HG03439 (cell line): ENCODE measurements around the gene MYLK.

Experiments used
- ATAC-seq: cut with Tn5 transposase; IDR thresholded peaks from one replicate; pipeline ENCODE4 v1.9.1; 2021; ENCODE audit warnings: mild to moderate bottlenecking, moderate library complexity; ENCODE audit not compliant: unreplicated experiment

The MYLK gene

DNA sequence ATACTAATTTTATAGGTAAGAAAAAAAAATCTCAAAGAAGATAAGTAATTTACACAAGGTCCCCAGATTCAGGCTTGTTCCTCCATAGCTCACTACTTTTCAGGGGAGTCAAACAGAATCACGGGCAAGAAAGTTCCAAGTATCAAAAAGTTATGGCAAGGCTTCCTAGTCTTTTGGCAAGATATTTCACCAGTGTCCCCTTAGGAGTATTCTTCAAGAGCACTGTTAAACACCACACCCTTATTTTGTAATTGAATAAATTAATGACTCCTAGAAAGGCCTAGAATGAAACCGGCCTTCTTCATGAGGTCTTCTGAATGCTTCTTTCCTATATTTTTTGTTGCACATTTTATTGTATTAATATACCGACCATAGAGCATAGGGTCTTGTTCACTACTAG lies 109.7 kb downstream of the MYLK start:
- no peak for ATAC-seq

DNA sequence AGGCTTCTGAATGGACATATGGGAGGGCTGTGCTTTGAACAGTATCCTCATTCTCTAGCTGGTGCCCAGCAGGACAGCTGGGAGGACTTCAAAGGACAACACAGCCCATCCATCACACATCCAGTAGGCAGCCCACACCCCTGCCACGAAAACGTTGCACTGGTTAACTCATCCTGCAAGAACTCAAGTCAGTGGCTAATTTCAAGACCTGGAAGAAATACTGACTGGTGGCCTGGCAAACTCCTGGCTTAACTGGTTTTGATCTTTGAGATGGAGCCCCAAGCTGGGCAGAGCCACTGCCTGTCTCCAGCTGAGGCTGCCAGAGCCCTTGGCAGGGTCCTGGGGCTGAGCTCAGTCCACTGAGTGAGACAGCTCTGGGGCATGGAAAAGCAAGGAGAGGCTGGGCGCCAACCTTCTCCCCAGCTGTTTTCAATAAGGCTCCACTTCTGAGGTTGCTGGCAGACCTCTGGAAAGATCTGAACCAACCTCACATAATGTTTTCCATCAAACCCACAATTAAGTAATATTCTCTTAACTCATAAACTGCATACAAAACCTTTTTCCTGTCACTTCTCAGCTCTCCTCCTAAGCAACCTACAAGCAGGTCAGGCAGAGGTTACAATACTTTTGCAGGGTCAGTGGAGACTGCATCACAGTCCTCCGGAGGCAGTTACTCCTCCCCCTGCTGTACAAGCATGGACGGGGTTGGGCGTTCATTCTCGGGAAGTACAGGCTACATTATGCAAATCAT lies 110.3 kb downstream of the MYLK start:
- ATAC-seq, result no peak

DNA sequence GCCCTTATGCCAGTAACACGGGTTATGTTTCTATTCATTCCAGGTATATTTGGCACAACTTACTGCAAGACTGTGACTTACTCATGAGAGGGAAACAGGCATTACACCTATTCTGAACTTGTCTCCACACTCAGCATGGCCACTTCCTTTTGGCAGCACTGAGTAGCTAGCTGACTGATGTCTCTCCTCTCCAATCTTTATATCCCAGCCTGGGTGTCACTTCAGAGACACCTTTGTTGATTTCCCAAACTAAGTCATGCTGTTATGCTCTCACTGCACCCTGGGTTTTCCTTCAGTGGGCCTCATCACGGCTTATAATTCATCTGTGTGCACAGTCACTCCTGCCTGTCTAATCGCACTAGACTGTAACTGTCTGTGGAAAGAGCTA lies 114.8 kb downstream of the MYLK start:
- ATAC-seq, result no peak

DNA sequence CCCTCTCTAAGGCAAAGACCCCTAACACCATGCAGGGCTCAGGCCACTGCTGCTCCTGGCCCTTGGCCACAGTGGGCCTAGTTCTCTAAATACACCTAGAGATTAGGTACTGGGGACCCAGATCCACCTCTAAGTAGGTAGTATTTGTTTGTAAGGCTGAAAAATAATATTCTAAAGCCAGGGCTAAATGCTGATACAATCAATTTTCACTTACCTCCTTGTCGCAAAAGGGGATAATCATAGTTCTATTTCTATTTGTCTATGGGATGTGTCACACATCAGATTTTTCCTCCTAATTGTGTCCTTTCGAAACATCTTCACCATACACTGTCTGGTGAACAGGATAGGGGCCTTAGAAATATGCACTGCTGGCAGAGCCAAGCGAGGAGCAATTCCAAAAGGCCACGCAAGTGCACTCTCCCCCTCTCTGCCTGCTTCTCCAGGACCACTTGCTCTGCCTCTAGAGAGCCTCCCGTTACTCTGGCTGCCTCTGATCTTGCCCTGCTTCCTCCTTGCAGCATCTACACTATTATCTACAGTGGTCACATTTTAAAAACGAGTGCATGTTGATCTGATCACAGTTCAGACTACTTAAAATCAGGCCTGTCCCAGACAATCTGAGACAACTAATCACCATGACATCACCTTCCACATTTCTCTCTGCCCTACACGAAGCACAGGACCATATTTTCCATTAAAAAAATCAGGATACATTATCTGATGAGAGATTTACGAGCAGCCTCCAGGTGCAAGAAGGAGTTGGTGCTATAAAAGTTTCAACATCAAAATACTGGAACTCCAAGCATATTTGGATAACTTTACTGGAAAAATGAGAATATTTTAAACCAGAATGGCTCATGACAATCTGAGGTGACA lies 115.4 kb downstream of the MYLK start:
- no peak for ATAC-seq

DNA sequence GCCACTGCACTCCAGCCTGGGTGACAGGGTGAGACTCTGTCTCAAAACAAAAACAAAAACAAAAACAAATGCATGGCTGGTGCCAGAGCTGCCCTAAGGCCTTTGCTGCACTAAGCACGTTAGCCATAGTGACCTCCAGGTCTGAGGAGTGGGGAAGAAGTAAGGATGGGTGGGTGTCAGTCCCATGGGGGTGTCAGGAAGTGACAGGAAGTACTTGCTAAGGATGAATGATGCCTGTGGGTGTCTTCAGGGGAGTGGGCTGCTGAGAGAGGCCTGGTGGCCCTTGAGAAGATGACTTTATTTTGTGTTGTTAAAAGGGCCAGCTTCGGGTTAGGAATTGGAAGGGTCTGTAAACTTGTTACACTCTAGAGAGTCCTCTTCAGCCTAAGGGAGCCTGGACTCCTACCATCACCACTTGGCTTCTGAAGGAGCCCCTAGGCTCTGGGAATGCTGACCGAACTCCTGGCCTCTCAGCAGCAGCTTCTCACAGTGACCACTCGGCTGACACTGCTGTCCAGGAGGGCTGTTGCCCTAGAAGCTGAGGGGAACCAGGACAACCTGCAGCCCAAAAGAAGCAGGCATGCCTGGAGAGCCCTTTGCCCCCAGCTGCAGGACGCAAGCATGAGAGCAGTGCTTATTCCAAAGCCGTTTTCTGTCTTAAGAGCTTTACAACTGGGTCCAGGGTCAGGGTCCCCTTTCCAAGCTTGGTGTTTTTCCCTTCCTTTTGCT lies 116.4 kb downstream of the MYLK start:
- ATAC-seq, result no peak

DNA sequence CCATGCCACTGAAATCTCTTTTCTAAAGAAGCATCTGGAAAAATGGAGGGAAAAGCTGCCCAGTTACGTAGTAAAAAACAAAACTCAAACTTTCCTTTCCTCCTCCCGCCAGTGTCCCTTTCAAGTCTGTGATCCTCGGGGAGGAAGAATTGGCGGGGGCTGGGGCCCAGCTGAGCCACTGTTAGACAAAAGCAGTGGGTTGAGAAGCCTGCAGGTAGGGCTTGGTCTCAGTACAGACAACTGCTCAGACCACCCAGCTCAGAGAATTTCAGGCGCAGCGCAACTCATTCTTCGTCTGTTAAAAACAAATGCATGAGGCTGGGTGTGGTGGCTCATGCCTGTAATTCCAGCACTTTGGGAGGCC lies 117.1 kb downstream of the MYLK start:
- ATAC-seq, result no peak

DNA sequence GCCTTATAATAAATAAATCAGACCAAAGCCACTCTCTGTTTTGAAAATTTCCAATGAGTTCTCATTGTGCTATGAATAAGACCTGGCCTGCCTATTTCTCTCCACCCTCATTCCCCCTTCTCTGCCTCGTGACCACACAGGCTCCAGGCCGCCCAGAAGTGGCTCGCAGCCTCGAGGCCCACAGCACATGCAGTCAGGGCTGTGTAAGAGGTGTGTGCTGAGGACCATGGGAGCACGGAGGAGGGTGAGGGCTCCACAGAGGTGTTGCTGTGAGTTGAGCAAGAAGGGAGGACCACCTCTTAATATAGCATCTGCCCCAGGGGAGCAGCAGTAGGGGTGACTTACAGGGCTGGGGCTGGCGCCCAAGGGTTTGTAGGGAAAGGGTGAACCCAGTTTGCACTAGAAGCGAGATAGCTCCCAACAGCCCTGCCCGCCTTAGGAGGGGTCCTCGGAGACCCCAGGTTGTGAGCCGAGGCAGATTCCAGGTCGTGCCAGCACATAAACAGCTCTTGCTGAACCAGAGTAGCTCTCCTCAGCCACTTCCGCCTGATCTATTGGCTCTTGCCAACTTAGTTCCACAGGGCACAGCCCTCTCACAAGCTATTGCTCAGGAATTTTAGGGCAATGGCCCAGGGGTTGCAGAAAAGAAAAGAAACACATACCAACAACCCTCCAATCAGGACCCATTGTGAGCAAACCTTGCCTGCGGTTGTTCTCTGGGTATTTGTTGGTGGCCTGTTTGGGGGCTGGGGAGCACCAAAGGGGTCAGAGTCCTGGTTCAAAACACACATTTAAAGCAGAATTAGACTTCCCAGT lies 117.7 kb downstream of the MYLK start:
- ATAC-seq, result no peak

DNA sequence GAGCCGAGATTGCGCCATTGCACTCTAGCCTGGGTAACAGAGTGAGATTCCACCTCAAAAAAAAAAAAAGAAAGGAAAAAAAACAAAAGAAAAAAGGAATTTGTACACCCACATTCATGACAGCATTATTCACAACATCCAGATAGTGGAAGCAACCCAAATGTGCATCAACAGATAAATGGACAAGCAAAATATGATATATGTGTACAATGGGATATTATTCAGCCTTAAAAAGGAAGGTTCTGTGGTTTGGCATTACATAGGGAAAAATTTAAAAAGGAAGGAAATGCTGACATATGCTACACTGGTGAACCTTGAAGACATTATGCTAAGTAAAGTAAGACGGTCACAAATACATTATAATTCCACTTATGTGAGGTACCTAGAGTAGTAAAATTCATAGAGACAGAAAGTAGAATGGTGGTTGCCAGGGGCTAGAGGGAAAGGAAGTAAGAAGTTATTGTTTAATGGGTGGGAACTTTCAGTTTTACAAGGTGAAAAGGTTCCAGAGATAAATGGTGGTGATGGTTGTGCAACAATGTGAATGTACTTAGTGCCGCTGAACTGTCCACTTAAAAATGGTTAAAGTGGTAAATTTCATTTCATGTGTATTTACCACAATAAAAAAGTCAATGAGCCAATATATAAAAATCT lies 118.5 kb downstream of the MYLK start:
- ATAC-seq, result no peak

DNA sequence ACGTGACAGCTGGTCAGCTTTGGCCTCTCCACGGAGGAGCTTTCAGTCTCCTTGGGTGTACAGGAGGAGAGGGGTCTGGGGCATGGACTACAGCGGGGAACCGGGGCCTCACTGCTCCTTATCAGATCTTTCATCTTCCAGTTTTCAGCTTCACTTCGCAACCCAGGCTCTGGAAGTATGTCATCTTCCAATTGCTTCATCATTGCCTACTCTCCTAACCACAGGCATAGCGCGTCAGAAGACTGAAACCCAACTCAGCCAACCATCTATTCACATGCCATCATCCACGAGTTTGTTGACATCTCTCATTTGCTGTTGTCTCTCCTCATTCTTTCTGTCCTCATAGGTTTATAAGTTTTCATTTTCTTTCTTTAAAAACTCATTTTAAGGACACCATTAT lies 119.5 kb downstream of the MYLK start:
- no peak for ATAC-seq

DNA sequence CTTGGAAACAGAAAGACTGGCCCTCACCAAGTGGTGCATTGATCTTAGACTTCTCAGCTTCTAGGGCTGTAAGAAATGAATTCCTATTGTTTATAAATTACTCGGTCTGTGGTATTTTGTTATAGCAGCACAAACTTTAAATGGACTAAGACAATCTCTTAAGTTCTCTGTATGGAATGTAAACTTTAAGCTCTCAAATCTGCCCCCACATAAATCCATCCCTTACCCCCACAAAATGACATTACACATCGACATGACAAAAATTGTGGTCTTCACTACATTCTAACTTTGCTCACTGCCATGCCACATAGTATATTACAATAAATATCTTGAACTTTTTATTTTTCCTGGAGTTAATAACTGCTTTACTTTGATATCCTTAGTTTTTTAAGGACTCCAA lies 121.3 kb downstream of the MYLK start:
- no peak for ATAC-seq

DNA sequence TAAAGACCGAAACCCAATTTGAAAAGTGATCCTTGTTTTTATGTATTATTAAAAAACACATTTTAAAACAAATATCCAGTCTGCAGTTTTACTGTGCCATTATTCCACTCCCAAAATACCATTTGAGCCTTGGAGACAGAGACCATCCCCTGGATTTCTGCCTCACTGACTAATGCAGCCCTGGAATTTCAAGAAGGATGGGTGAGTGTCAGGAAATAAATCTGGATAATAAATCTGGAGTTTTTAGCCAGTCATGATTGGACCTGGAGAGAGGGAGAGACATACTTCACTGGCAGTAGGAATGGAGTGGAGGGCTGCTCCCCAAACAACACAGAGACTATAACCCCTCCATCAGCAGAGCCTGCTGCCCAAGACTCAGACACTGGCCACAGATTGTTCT lies 123.3 kb downstream of the MYLK start:
- no peak for ATAC-seq

DNA sequence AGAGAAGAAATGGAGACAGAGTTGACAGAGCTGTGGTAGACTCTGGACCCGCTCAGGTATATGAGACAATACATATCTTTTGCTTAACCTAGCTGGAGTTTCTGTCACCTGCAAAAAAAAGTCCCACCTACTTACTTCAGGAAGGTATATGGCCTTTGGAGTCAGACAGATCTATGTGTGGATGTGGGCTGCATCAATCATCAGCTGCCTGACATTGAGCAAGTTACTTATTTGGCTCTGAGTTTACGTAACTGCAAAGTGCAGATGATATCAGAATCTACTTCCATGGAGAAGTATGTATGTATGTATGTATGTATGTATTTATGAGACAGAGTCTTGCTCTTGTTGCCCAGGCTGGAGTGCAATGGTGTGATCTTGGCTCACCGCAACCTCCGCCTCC lies 124.3 kb downstream of the MYLK start:
- no peak for ATAC-seq

DNA sequence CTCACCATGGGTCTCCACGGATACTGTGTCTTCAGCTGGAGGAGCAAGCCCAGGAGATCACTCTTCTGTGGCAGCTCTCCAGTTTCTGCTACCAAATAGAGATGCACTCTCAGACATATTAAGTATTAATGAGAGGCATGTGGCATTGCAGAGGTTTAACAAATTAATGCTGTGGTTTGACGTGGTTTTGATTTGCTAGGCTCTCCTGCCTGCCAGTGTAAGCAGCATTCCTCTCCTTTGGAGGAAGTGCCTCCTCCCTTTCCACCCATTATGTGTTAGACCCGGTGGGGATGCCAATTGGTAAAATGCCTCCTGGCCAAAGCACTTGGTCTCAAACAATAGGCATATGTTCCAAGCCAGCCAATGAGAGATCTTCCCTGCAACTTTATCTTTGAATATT lies 124.8 kb downstream of the MYLK start:
- ATAC-seq, result no peak

DNA sequence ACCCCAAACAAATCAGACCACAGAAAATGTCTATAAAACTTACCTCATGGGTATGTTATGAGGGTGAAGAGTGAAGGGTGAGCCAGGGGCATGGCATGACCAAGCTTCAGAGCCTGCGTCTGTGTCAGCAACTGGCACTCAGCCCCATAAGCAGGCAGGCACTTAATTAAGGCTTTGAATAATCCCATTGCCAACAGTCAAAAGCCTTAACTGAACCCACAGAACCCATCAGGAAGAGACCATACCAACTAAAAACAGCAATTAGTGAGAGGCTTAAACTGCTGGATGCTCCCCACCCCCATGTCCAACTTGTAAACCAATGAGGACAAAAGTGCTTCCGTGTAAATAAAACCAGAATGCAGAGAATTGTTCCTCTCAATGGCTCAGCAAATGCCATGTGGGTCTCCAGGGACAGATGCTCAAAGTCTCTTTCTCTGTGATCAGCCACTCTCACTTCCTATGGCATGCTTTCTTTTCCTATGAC lies 126.0 kb downstream of the MYLK start:
- no peak for ATAC-seq

DNA sequence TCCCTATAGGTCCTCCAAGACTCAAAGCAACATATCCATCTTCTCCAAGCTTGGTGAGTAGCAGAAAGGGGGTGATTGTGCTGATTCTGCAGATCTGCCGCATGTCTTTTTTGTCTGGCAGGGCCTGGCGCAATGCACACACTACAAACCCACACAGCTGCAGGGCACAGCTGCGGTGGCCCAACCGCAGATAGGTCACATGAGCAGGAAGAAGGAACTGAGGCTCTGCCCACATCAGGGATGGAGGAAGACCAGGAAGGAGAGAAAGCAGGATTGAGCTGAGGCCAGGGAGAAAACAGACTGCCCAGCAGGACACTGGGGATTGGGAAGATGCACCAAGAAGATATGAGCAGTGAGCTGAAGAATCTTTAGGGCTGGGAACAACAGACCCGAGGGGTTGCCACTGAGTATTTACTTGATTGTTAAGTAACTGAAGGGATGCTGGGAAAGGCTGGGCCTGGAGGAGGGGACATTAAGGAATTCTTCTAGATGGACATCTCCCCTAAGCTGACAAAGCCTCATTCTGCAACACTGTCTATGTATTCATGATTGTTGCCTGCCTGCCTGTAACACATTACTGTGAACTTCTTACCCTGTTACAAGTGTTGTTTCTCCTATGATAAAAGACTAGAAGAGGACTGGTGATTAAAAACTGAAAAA lies 126.7 kb downstream of the MYLK start:
- ATAC-seq, result no peak

DNA sequence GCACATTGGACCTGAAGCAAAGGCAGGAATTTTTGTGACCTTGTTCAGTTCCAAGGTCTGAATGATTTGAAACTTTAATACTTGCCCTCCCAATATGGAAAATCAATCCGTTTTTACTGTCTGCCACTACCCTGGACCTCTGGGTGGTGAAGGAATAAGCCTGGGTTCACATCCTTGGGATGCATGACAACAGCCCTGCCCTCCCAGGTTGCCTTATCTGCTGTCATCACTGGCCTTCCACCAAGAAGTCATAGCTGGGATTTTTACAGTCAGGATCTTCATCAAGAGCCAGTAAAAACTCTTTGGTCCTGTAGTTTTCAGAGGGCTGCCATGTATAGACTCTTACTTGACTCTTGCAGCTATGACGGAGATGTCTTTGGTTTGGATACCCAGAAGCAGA lies 128.6 kb downstream of the MYLK start:
- ATAC-seq, result no peak

DNA sequence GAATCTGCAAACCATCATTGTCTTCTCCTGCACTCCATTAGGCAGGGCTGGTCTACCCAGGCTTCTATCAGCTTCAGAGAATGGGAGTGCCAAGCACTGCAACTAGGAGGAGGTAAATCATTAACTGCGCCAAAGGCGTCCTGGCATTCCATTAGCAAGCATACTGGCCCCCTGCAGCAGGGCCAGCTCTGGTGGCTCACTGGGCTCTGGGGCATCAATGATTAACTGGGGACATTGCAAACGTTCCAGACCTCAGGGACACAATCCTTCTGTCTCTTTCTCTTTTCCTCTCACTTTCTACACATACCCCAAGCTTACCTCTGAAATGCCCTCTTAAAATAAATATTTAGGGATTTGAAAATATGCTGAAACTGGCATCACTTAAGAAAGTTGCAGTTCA lies 129.0 kb downstream of the MYLK start:
- no peak for ATAC-seq

DNA sequence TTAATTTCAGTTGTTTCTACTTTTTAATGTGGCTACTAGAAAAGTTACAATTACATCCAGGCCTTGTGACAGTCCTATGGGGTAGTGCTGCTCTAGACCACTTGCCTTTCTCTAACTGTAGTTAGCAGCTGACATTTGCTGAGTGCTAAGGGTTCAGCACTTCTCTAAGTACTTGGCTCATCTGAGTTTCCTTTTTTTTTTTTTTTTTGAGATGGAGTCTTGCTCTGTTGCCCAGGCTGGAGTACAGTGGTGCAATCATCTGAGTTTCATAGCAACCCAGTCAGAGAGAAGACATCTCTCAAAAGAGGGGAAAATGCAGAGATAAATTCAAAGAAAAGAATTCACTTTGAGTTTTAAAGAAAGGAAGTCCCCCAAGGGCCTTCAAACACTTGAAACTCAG lies 130.8 kb downstream of the MYLK start:
- no peak for ATAC-seq

DNA sequence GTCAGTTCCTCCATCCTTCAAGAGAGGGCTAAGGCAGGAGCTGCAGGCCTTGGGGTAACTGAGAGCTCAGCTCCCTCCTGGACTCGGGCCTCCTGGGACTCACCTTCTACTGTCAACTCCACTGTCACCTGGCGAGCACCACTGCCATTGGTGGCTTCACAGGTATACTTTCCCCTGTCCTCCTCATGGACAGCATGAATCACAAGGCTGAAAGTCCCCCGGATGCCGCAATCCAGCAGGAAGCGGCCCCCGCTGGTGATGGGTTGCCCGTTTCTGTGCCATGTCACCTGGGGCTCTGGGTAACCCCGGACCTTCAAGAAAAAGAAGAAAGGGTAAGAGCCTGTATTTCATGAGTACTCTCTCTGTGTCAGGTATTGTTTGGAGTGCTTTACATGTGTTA lies 131.9 kb downstream of the MYLK start:
- ATAC-seq, result no peak

DNA sequence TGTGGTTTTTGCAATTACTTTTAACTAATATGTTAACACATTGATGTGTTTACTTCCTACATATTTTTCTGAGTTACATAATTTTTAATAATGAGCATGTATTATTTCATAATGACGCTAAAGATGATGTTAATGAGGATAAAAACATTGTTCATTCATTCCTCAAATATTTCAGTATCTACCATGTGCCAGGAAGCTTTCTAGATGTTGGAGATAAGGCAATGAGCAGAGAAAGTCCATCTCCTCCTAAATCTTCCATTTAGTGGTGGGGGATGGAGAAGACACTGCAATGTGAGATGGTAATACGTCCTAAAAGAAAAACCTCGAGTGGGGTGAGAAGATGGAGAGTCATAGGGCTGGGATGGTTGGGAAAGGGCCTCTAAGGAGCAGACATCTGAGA lies 132.7 kb downstream of the MYLK start:
- no peak for ATAC-seq
